BJ (cell line): ENCODE measurements around the gene PAMR1. TPM values are rescaled to one million over a fixed set of nuclear protein-coding genes. Genes with fewer than 3 reads are reported as not detected.

Source experiments
- CTCF ChIA-PET: fragments of 350-600 bp; formaldehyde crosslinking; extraction: SDS; loops from one replicate; lab custom pipeline; 2021; ENCODE audit warnings: antibody characterized with exemption, inconsistent platforms; lab: Yijun Ruan, JAX
- POLR2A ChIA-PET: fragments of 300-600 bp; sonication (Branson Sonifier 250); formaldehyde crosslinking; extraction: SDS; loops from one replicate; lab custom pipeline; 2021; ENCODE audit warnings: antibody characterized with exemption; lab: Charles Lee
- DNase-seq: peaks from one replicate; pipeline ENCODE4 v3.0.0-alpha.2; 2011; ENCODE audit warnings: low read depth
- H3K27me3 ChIP-seq: 2 replicates; pipeline ENCODE4 v1.6.0; 2011; ENCODE audit warnings: low read length; ENCODE audit not compliant: control insufficient read depth, insufficient read depth
- H3K36me3 ChIP-seq: 2 replicates; pipeline ENCODE4 v1.5.1; 2011; ENCODE audit warnings: low read length; ENCODE audit not compliant: control insufficient read depth, insufficient read depth
- H3K4me3 ChIP-seq: 2 replicates; pipeline ENCODE4 v1.5.1; 2011; ENCODE audit warnings: low read depth, mild to moderate bottlenecking, control low read depth, low read length
- polyA plus RNA-seq: library from polyadenylated mRNA; depleted of rRNA; stranded (reverse); fragments of >200 nt; gene quantifications from 2 replicates; pipeline ENCODE4 v1.2.3, GENCODE V29; 2011
- TF ChIP-seq, protein P1 (sequence below): IDR thresholded peaks from 2 replicates; pipeline ENCODE4 v1.5.1; 2011; ENCODE audit warnings: low read depth, mild to moderate bottlenecking, control low read depth, inconsistent platforms, low read length, moderate library complexity; ENCODE audit not compliant: insufficient read depth

The PAMR1 gene
- polyA plus RNA-seq, 1 experiment: 131 TPM

GRCh38 chr11:35389897-35390465 is 135.4 kb downstream of the PAMR1 start:
- TF ChIP-seq, protein P1, sequence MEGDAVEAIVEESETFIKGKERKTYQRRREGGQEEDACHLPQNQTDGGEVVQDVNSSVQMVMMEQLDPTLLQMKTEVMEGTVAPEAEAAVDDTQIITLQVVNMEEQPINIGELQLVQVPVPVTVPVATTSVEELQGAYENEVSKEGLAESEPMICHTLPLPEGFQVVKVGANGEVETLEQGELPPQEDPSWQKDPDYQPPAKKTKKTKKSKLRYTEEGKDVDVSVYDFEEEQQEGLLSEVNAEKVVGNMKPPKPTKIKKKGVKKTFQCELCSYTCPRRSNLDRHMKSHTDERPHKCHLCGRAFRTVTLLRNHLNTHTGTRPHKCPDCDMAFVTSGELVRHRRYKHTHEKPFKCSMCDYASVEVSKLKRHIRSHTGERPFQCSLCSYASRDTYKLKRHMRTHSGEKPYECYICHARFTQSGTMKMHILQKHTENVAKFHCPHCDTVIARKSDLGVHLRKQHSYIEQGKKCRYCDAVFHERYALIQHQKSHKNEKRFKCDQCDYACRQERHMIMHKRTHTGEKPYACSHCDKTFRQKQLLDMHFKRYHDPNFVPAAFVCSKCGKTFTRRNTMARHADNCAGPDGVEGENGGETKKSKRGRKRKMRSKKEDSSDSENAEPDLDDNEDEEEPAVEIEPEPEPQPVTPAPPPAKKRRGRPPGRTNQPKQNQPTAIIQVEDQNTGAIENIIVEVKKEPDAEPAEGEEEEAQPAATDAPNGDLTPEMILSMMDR: no peak
- ChIA-PET POLR2A (no interaction called here), CTCF (interaction anchor here (0.8 to 5.7 kb wide), 3 partner anchors 11 to 465 kb away, joined by 3 to 57 read pairs (median 3); no protein-coding TSS in a partner anchor)
- Histone ChIP-seq H3K27me3 (no peaks in the 10 kb centered on the region), H3K4me3 (no peak overlapping the region), H3K36me3 (no peaks in the 10 kb centered on the region)
- DNase-seq: no peak

GRCh38 chr11:35389112-35389511 is 136.3 kb downstream of the PAMR1 start:
- CTCF ChIA-PET: interaction anchor here (5.7 kb wide), 1 partner anchor 464 kb away, joined by 57 read pairs; no protein-coding TSS in a partner anchor
- Histone ChIP-seq H3K4me3 (no peak overlapping the region), H3K36me3 (no peaks in the 10 kb centered on the region), H3K27me3 (no peaks in the 10 kb centered on the region)
- TF ChIP-seq, protein P1: no peak
- POLR2A ChIA-PET: no interaction called here
- no peak for DNase-seq

GRCh38 chr11:35388061-35388460 is 137.4 kb downstream of the PAMR1 start:
- TF ChIP-seq, protein P1: no peak
- CTCF ChIA-PET: interaction anchor here (1.0 kb wide), 1 partner anchor 148 kb away, joined by 3 read pairs; no protein-coding TSS in a partner anchor
- DNase-seq: no peak
- H3K36me3 ChIP-seq: no peaks in the 10 kb centered on the region
- no peaks in the 10 kb centered on the region for H3K27me3 ChIP-seq
- H3K4me3 ChIP-seq: no peak overlapping the region
- POLR2A ChIA-PET: no interaction called here

- no peak for DNase-seq
- POLR2A ChIA-PET: no interaction called here
- TF ChIP-seq, protein P1: no peak
- CTCF ChIA-PET: interaction anchor here (1.0 kb wide), 1 partner anchor 147 kb away, joined by 3 read pairs; no protein-coding TSS in a partner anchor
- Histone ChIP-seq H3K4me3 (no peak overlapping the region), H3K27me3 (no peaks in the 10 kb centered on the region), H3K36me3 (no peaks in the 10 kb centered on the region)
Observed at GRCh38 chr11:35387111-35387982, 138.1 kb downstream of the PAMR1 start.

DNA sequence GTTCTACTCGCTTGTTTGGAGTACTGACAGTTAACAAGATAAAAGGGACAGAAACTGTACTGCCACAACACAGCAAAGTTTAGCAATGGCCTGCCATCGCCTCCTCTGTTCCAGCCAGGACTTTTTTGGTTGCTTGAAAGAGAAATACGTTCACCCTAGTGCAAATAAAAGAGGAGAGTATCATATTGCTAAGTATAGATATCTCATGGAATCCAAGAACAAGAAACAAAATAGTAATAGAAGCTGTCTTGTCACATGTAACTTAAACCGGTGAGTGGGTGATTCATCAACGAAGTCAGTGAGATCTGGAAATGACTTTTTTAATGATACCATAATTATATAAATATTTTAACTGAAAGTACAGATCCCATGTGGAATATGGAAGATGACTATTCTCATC is 141.5 kb downstream of the PAMR1 start:
- CTCF ChIA-PET: no interaction called here
- Histone ChIP-seq H3K27me3 (no peaks in the 10 kb centered on the region), H3K4me3 (no peak overlapping the region), H3K36me3 (no peaks in the 10 kb centered on the region)
- POLR2A ChIA-PET: interaction anchor here (0.6 kb wide), 1 partner anchor 195 kb away, joined by 6 read pairs; no protein-coding TSS in a partner anchor
- no peak for DNase-seq
- TF ChIP-seq, protein P1: no peak
